Adrenal gland (tissue), 12 donors: ENCODE measurements around the gene EFCAB8. TPM values are rescaled to one million over a fixed set of nuclear protein-coding genes. Genes with fewer than 3 reads are reported as not detected.

Experiments used
- DNase-seq, 7 donors: peaks; one replicate each; pipeline ENCODE4 v3.0.0-alpha.2; 2019 to 2020
- H3K27ac ChIP-seq, 5 donors: fragments of 200-600 bp; sonication (generic) in 4 of 5; 1 replicate in 3 of 5; 2 replicates in 2 of 5; pipeline versions ENCODE4 v1.5.1 to v1.8.0; 2016 to 2020; ENCODE audit warnings: mild to moderate bottlenecking in 1 of 5
- H3K27me3 ChIP-seq: fragments of 200-600 bp; 2 replicates; pipeline ENCODE4 v1.8.0; 2021
- H3K36me3 ChIP-seq, 2 donors: fragments of 200-600 bp; replicated peaks in 1 of 2; 1 replicate in 1 of 2; 2 replicates in 1 of 2; pipeline versions ENCODE4 v1.5.1 to v1.8.0; 2018 to 2022
- H3K4me1 ChIP-seq, 2 donors: fragments of 200-600 bp; replicated peaks in 1 of 2; 1 replicate in 1 of 2; 2 replicates in 1 of 2; pipeline versions ENCODE4 v1.5.1 to v1.8.0; 2018 to 2021
- H3K4me3 ChIP-seq, 4 donors: fragments of 200-600 bp; sonication (generic) in 3 of 4; one replicate each; pipeline ENCODE4 v1.5.1; 2016 to 2018
- H3K9me3 ChIP-seq, 3 donors: fragments of 200-600 bp; sonication (generic) in 1 of 3; replicated peaks in 1 of 3; 1 replicate in 2 of 3; 2 replicates in 1 of 3; pipeline versions ENCODE4 v1.5.1 to v1.8.0; 2016 to 2021
- POLR2A ChIP-seq, 2 donors: fragments of 450-650 bp; IDR thresholded peaks; one replicate each; pipeline ENCODE4 v1.6.1; 2017; ENCODE audit warnings: antibody characterized with exemption in 2 of 2, mild to moderate bottlenecking in 2 of 2, moderate library complexity in 1 of 2
- WGBS, 4 donors: extraction: QIAGEN DNeasy Blood & Tissue Kit in 2 of 4; methylation state at CpG; one replicate each; pipeline versions ENCODE4 v1.1.5 to v1.1.7; 2013 to 2017; 5-methylcytosine and 5-hydroxymethylcytosine counted together
- intact Hi-C, 2 donors: fragments of 100-400 bp; cut with DNase I; formaldehyde crosslinking; loops; one replicate each; pipeline versions ENCODE4 v1.14.1 to v1.15.0; 2022 to 2023
- polyA plus RNA-seq, 3 donors: library from polyadenylated mRNA; stranded (reverse); fragments of 200-250 nt in 2 of 3; fragments of 350-450 nt in 1 of 3; fragmentation: Illumina TruSeq in 1 of 3; extraction: RNeasy Lipid Tissue Mini Kit (QIAGEN cat#74804) in 1 of 3; gene quantifications; one replicate each; pipeline ENCODE4 v1.2.3, GENCODE V29; 2013 to 2014
- total RNA-seq, 9 donors: library from RNA; depleted of rRNA in 4 of 9; stranded (reverse); fragments of >200 nt in 4 of 9; fragments of 120-200 nt in 1 of 9; fragmentation: NEBNext Ultra II Directional in 1 of 9; extraction: Animal tissue kit (Norgen Biotek cat#: 25700) in 1 of 9; gene quantifications; one replicate each; pipeline versions ENCODE4 v1.1.0 to v1.2.4, GENCODE V29; 2013 to 2023
- TF ChIP-seq, protein P1 (sequence below), 6 experiments: fragments of 450-650 bp in 4 of 6; fragments of 200-600 bp in 2 of 6; sonication (generic) in 1 of 6; IDR thresholded peaks; 1 replicate in 5 of 6; 2 replicates in 1 of 6; pipeline versions ENCODE4 v1.5.1 to v1.8.0; 2016 to 2021; ENCODE audit warnings: antibody characterized with exemption in 6 of 6, mild to moderate bottlenecking in 2 of 6, moderate library complexity in 1 of 6
- donor health status: healthy with polysubstance abuse.
- donor health status: Bipolar disorder and iron deficiency.
- donor health status: DM: yes; HTN: yes; CAD: no.
- donor health status: DM: no; HTN: no; CAD: no.
- donor health status: DM: no; HTN: no; CAD: no.
- donor health status: DM: yes; HTN: yes; CAD: no.

EFCAB8 gene
- total and polyA plus RNA-seq, 12 donors: 0.03 to 0.40 (median 0.06) TPM; not detected in 8

DNA sequence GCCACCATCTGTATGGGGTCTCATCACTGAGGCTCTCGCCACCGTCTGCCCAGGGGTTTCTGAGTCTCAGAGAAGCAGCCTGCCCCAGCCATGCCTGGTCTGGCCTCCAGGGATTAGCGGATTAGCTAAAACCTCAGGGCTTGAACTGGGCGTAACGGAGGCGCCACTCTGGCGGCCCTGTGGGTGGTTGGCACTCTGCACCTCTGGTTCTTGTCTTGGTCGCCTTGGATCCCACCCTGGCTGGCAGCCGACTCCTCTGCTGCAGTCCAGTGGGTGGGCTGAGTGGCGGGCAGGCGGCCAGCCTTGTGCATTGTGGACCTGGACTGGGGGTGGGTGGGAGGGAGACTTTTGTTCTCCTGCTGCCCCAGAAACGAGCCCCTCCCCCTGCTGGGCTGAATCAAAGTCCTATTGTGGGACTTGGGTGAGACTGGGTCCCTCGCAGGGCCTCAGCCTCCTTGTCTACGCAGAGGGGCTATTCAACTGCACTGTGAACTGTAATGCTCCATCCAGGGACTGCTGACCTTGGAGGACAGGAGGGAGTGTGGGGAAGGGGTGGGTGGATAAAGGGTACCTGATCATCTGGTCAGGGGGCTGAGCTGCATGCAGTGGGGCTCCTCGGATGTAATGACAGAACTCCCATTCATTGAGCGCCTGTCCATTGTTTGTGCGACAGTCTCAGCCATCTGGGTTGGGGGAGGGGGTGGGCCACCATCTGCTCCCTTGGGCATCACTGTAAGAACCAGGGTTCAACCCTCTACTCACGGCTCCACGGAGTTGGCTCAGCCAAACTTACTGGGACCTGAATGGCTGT, 121.6 kb downstream of the EFCAB8 start:
- Histone ChIP-seq H3K27ac (no peak overlapping the region), H3K4me1 (no peaks in the 10 kb centered on the region), H3K36me3 (no peaks in the 10 kb centered on the region), H3K27me3 (no peaks in the 10 kb centered on the region), H3K4me3 (no peak overlapping the region), H3K9me3 (no peaks in the 10 kb centered on the region)
- WGBS, 4 donors: 72 to 85% (median 84%) methylated on average over 10 to 19 of the region's 19 CpGs
- DNase-seq: no peak
- intact Hi-C loops: no loop called here
- TF ChIP-seq, protein P1, sequence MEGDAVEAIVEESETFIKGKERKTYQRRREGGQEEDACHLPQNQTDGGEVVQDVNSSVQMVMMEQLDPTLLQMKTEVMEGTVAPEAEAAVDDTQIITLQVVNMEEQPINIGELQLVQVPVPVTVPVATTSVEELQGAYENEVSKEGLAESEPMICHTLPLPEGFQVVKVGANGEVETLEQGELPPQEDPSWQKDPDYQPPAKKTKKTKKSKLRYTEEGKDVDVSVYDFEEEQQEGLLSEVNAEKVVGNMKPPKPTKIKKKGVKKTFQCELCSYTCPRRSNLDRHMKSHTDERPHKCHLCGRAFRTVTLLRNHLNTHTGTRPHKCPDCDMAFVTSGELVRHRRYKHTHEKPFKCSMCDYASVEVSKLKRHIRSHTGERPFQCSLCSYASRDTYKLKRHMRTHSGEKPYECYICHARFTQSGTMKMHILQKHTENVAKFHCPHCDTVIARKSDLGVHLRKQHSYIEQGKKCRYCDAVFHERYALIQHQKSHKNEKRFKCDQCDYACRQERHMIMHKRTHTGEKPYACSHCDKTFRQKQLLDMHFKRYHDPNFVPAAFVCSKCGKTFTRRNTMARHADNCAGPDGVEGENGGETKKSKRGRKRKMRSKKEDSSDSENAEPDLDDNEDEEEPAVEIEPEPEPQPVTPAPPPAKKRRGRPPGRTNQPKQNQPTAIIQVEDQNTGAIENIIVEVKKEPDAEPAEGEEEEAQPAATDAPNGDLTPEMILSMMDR (IDR thresholded peaks at IDR 0.05): no peak
- no peak for TF ChIP-seq POLR2A (IDR thresholded peaks at IDR 0.05)

DNA sequence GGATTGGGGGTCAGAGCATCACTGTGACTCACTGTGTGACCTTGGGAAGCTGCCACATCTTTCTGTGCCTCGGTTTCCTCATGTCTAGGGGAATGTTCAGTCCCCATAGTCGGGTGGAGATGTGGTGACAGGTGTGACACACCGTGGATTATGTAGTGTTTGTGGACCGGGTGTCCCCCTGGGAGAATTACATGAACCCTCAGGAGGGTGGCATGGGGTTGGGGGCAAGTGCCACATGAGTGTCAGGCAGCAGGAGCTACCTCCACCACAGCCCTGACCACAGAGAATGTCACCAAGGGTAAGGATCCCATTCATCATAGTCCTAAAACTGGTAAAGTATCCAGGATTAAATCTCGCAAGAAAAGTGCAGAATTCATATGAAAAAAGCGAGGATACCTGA, 122.3 kb downstream of the EFCAB8 start:
- intact Hi-C loops: no loop called here
- no peaks in the 10 kb centered on the region for H3K4me1 ChIP-seq
- no peak overlapping the region for H3K27ac ChIP-seq
- H3K9me3 ChIP-seq: no peaks in the 10 kb centered on the region
- DNase-seq: no peak
- WGBS, 4 donors: 77 to 88% (median 84%) methylated on average over 3 to 6 of the region's 6 CpGs
- no peaks in the 10 kb centered on the region for H3K27me3 ChIP-seq
- H3K4me3 ChIP-seq: no peak overlapping the region
- no peak for TF ChIP-seq POLR2A (IDR thresholded peaks at IDR 0.05)
- TF ChIP-seq, protein P1 (IDR thresholded peaks at IDR 0.05): no peak
- H3K36me3 ChIP-seq: no peaks in the 10 kb centered on the region

DNA sequence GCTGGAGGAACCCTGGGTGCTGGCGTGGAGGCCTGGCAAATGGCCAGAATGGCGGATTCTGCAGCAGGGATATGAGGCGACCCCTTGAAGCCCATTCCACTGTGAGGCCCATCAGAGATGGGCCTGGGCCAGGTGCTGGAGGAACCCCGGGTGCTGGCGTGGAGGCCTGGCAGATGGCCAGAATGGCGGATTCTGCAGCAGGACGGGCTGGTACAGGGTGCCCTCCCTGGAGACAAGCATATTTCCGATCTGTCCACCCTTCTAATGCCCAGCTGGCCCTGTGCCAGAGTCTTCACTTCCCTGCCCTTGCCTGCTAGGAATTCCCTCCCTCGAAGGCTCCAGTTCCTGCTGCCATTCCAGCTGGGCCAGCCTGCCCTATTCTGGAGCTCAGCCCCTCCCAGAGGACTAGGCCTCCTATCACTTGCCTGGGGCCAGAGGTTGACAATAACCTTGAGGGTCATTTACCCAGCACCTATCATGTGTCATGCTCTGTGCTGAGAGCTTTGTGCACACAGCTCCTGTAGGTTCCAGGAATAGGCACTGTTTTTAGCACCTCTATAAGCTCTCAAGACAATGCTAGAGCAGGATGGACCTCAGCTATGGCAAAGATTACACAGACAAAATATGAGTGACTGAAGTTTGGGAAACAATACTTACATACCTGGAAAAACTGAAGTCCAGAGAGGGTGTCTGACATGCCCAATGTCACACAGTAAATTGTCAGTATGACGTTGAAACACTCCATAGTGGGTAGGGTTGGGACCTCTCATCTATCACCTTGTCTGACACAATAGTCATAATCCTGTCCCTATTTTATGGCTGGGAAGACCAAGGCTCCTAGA, 124.1 kb downstream of the EFCAB8 start:
- WGBS, 4 donors: 53 to 86% (median 65%) methylated on average over 6 to 10 of the region's 10 CpGs
- intact Hi-C loops: no loop called here
- Histone ChIP-seq H3K4me1 (no peaks in the 10 kb centered on the region), H3K27me3 (no peaks in the 10 kb centered on the region), H3K4me3 (no peak overlapping the region), H3K27ac (no peak overlapping the region), H3K9me3 (no peaks in the 10 kb centered on the region), H3K36me3 (no peaks in the 10 kb centered on the region)
- peak in 3 of 7 donors; percentile 5 to 29 (median 14) for DNase-seq
- TF ChIP-seq, protein P1 (IDR thresholded peaks at IDR 0.05): no peak
- TF ChIP-seq POLR2A (IDR thresholded peaks at IDR 0.05): no peak

- Histone ChIP-seq H3K27me3 (no peaks in the 10 kb centered on the region), H3K36me3 (no peaks in the 10 kb centered on the region), H3K27ac (no peak overlapping the region), H3K4me3 (no peak overlapping the region), H3K4me1 (no peaks in the 10 kb centered on the region), H3K9me3 (no peaks in the 10 kb centered on the region)
- no peak for DNase-seq
- intact Hi-C loops: no loop called here
- TF ChIP-seq POLR2A (IDR thresholded peaks at IDR 0.05): no peak
- WGBS, 4 donors: 77 to 85% (median 82%) methylated on average over 5 to 12 of the region's 12 CpGs
Measured at GRCh38 chr20:32983459-32984112, 124.9 kb downstream of the EFCAB8 start.
